ENCODE results near the gene JARID2.

JARID2 gene

GRCh38 chr6:15361197-15361596 is 115.3 kb downstream of the JARID2 start:
- DNase-seq, result no peak

- DNase-seq, result no peak
These were observed 116.6 kb downstream of the JARID2 start for GRCh38 chr6:15362274-15363160.

GRCh38 chr6:15363164-15363522 is 117.3 kb downstream of the JARID2 start:
- DNase-seq, result no peak

GRCh38 chr6:15363523-15364400 is 117.9 kb downstream of the JARID2 start:
- DNase-seq, result no peak

GRCh38 chr6:15364401-15365037 is 118.7 kb downstream of the JARID2 start:
- DNase-seq, result no peak

- peak; percentile 94 for DNase-seq
These were observed 119.4 kb downstream of the JARID2 start for GRCh38 chr6:15365273-15365687.

- no peak for DNase-seq
These were observed 120.2 kb downstream of the JARID2 start for GRCh38 chr6:15366003-15366535.

GRCh38 chr6:15366879-15367278 is 121.0 kb downstream of the JARID2 start:
- no peak for DNase-seq

GRCh38 chr6:15368186-15368585 is 122.3 kb downstream of the JARID2 start:
- no peak for DNase-seq

- DNase-seq, result peak; percentile 71
These were observed 123.0 kb downstream of the JARID2 start for GRCh38 chr6:15368873-15369272.

- no peak for DNase-seq
These were observed 124.0 kb downstream of the JARID2 start for GRCh38 chr6:15369838-15370237.

- DNase-seq, result no peak
These were observed 125.1 kb downstream of the JARID2 start for GRCh38 chr6:15370733-15371671.

GRCh38 chr6:15372932-15373331 is 127.1 kb downstream of the JARID2 start:
- no peak for DNase-seq

- DNase-seq, result no peak
These were observed 128.2 kb downstream of the JARID2 start for GRCh38 chr6:15374119-15374518.

GRCh38 chr6:15375018-15375417 is 129.1 kb downstream of the JARID2 start:
- no peak for DNase-seq

GRCh38 chr6:15375638-15376290 is 129.9 kb downstream of the JARID2 start:
- DNase-seq, result no peak

GRCh38 chr6:15376900-15377487 is 131.1 kb downstream of the JARID2 start:
- no peak for DNase-seq

- DNase-seq, result no peak
These were observed 132.4 kb downstream of the JARID2 start for GRCh38 chr6:15378272-15378671.

GRCh38 chr6:15378866-15379265 is 133.0 kb downstream of the JARID2 start:
- peak; percentile 80 for DNase-seq

GRCh38 chr6:15380351-15380750 is 134.5 kb downstream of the JARID2 start:
- DNase-seq, result no peak

- DNase-seq, result no peak
These were observed 136.2 kb downstream of the JARID2 start for GRCh38 chr6:15382089-15382488.

All from hematopoietic multipotent progenitor cell treated with erythropoietin and hydrocortisone succinate and interleukin-3 and kit ligand, for 6 days (in vitro differentiated cells).